NCI-H2196 treated with DMSO at 0.1 percent for 48 hours (cell line): ENCODE data around the gene ARHGEF28.
A peak's percentile ranks its signal among the peaks of the same experiment; 100 is the strongest.

Source experiments
- DNase-seq: peaks from one replicate; lab custom pipeline; 2025; ENCODE audit not compliant: unreplicated experiment; lab: John Stamatoyannopoulos, UW

ARHGEF28 gene

DNA sequence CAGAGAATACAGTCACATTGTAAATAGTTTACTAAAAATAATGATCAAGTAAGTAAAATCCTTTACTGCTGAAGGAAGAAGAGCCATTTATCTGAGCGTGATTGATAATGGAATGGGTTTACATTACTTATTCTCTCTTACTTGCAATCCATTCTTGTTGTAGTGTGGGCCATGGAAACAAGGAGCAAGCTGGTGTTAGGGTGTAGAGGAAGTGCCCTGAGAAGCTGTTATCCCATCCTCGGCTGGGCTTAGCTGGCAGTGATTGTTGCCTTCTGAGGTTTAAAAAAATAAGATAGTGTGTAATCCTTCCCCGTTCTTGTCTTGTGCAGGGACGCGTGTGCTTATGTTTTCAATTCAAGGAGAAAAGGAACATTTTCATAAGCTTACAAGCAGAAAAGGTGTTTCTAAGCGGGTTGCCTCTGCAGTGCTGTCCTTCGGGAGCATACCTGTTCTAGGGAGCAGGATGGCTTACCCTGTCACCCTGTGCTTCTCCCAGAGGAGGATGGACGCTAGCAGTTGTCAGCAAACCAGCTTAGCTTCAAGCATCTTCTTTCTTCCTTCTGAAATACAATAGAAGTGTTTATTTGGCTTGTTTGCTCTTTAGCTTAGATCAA, 188.3 kb downstream of the ARHGEF28 start:
- no peak for DNase-seq

DNA sequence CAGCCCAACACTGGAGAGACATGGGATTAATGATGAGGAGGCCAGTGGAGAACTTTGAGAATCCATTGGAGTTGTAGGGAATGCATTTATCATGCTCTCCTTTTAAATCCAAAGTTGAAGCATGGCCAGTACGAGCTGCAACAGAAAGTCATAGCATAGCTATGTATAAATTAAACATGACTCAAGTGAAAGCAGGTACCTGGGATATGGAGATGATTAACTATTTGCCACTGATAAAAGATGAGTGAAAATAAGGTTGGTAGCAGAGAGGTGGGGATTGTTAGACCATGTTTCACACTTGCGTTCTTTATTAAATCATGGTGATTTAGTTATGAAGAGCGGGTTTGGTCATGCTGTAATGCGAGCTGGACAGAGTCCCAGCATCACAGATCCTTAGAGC, 189.6 kb downstream of the ARHGEF28 start:
- DNase-seq: no peak

DNA sequence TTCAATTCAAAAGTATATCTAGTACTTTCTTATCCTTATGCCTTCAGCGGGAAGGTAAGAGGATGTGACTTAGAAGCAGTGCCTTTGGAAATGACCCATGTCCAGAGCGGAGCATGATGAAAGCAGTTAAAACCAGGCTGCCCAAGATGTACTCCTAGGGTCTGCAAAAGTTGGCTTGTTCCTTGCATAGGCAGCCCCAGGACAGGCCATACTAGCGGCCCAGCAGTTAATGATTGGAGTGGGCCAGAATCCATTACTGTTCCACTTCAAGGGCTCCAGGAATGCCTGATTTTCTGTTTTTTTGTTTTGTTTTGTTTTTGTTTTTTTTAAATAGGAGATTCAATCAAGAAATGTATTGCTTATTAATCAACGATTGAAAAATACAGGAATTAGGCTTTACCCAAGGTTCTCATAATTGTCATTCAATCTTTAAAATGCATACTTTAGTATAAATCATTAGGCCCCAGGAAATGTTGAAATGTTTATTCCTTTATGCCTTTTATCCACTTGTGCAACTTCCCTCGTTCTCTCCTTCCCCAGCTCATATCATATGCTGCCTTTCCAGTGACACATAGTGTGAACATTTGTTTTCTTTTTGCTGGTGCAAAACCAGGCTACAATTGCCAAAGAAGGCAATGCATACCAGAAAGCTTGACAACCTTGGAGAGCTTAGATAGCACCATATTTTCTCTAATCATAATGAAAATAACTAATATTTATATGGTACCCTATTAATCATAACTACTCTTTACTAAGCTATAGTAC, 190.8 kb downstream of the ARHGEF28 start:
- no peak for DNase-seq

DNA sequence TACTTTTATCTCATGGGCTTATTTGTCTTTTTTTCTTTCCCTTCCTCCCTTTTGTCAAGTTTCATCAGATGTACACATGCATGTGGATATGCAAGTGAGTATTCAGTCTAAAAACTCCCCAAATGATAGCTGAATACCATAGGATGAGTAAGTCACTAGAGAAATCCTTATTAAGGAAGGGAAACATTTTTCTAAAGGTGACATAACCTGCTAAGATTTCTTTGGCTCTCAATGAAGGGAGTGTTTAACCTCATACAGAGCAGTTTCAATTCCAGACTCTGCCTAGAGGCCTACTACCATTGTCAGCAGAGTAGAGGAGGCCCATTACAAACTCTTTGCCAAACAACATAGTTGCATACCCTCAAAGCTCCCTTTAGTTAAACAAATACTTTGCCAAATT, 192.4 kb downstream of the ARHGEF28 start:
- DNase-seq: no peak

DNA sequence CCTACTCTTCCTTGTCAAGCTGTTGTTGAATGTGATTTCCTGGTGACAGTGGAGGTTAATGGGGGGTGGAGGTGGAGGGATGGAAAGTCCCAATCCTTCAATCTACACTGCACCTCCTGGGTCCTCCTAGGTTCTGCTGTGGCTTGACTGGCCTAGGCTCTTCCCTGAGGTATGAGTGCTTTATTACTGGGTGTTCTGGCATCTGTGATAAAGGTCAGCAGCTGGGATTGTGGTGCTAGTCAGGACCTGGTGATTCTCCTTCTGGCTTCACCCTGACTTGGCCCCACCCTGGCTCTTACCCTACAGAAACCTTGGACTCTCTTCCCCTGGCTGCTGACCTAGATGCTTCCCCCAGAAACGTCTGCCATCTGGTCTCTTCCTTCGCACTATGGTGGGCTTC, 194.3 kb downstream of the ARHGEF28 start:
- no peak for DNase-seq

DNA sequence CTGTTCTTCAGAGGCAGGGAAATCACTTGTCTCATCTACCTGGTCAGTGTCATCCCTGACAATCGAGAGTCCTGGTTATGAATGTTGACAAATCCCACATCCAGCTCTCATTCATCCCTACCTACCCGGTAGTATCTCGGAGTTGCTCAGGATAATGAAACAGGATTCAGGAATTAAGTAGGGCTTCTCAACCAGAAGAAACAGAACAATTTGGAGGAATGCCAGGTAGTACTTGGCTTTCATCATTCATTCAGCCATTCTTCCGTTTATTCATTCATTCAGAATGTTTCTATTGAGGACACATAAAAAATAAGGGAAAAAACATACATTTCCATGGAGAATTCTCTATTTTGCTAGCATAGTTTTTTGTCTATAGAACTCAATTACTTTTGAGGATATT, 195.0 kb downstream of the ARHGEF28 start:
- DNase-seq: no peak

DNA sequence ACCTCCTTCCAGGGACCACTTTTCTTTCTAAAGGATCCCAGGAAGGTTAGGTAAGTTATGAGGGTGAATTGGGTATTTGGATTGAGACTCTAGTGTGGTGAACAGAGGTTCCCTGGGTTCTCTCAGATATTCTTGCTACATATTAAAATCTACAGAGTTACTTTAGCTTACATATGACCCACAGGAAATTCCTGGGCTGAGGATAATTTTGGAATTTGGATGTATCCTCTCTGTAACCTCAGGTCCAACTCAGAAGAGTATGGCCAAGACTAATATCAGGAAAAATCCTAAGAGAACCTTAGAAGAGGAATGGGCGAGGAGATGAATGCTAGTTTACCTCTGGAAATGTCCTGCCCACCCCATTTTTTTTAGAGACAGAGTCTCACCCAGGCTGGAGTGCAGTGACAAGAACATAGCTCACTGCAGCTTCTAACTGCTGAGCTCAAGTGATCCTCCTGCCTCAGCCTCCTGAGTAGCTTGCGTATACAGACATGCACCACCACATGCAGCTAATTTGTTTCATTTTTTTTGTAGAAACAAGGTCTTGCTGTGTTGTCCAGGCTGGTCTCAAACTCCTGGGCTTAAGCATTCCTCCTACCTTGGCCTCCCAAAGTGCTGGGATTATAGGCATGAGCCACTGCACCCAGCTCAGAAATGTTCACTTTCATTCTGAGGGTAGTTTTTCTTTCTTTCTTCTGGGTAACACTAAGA, 196.4 kb downstream of the ARHGEF28 start:
- no peak for DNase-seq

DNA sequence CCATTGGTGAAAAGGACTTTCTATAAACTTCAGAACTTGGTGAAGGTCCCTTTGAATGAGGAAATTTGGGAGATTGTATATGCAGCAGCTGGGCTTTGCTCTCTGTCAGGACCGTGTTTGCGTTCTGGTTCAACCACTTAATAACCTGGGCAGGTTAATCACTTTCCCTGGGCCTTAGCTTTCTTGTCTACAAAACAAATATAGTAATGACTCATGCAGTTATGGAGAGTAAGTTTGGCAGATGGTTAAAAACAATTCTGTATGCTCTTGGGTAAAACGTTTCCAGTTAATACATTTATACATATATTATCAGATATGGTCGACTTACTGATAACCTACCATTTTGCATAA, 197.0 kb downstream of the ARHGEF28 start:
- DNase-seq: peak; percentile 16

DNA sequence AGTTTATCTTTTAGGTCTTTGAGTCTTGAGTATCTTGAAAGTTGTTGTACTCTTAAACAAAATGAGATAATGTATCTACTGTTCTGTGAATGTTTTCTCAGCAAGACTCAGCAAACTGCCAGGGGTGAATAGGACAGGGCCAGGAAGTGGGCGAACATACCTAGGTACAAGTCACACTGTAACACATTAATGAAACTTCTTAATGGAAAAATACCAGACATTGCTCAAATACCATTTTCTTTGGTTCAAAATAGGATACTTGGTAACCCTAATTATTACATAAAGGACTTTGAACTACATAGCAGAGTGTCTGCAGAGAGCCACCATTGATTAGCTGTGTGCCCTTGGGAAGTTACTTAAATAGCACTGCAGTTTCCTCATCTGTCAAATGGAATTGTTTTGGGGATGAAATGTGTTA, 197.5 kb downstream of the ARHGEF28 start:
- DNase-seq: no peak

DNA sequence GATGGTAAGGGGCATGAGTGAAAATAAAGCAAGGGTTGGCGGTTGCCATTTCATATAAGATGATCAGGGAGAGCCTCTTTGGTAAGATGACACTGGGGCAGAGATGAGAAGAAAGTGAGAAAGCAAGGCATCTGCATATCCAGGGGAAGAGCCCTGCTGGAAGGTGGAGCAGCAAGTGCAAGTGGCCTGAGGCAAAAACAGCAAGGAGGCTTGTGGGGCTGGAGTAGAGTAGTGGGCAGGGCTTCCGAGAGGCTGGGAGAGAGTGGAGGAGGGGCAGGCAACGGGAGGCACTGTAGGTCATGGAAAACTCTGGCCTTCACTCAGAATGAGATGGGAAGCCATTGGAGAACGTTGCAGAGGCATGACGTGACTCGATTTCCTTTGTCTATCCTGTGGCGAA, 199.2 kb downstream of the ARHGEF28 start:
- DNase-seq: no peak

DNA sequence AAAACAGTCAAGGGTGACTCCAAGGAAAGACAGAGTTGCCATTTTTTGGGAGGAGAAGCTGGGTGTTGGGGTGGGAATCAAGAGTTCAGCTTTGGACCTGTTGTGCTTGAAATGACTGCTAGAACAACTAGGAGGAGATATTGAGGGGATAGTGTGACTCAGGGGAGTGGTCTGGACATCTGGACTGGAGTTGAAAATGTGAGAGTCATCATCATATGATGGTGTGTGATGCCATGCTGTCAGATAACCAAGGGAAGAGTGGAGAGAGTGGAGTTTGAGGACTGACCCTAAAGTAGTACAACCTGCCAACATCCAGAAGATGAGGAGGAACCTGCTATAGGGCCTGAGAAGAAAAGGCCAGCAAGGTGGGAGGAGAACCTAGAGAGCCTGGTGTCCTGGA, 199.7 kb downstream of the ARHGEF28 start:
- DNase-seq: no peak

DNA sequence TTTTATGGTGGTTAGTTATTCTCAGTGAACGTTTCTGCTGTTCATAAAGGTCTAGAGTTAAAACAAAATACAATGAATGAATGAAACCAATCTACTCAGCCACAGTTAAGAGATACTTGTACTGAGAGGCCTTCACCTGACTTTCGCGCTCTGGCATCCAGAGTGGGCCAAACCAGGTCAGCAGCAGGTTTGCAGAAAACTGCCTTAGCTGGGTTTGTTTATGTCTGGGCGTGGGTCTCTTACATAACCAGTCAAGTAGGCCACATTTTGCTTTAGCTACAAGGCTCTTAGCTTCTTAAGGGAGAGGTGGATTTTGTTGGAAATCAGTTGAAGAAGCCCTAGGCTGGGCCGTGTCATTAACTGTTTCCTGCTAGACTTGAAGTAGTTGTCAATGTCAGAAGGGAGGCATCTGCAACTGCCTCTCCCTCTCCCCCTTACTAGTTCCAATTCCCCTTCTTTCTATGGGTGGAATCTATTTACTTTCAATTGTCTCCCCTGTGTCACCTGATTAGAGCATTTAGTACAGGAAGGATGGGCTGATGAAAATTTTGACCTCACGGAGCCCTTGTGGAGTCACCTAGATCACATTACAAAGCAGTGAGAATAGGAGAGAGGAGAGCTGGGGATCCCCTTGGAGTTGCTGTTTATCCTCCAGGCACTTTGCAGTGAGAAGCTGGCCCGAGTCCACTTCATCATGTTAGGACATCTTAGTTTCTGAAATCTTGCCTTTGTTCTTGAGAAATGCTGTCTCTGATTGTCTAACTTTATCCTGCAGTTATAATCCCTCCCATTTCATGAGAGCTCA, 200.5 kb downstream of the ARHGEF28 start:
- peak; percentile 14 for DNase-seq

DNA sequence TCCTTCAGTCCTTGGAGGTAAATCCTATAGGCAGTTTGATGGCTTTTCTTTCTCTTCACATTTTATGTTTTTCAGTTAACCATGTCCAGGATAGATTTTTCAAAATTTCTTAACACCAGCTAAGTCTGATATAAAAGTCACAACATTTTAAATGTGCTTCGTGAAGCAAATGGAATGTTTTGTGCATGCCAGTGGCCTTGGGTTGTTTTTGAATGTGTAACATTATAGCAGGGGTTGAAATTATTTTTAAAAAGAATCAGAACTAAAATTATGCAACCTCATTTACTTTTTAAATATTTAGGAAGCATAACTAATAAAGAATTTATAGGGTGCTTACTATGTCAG, 201.1 kb downstream of the ARHGEF28 start:
- DNase-seq: no peak

DNA sequence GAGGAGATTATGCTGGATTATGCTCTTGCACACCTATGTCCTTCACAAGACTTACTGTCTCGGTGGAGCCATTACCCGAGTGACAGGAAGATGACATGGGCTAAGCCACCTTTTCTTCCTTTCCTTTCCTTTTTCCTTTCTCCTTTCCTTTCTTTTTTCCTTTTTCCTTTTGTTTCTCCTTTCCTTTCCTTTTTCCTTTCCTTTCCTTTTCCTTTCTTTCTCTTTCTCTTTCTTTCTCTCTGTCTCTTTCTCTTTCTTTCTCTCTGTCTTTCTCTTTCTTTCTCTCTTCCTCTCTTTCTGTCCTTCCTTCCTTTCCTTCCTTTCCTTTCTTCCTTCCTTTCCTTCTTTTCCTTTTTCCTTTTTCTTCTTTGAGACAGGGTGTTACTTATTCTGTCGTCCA, 202.5 kb downstream of the ARHGEF28 start:
- no peak for DNase-seq

DNA sequence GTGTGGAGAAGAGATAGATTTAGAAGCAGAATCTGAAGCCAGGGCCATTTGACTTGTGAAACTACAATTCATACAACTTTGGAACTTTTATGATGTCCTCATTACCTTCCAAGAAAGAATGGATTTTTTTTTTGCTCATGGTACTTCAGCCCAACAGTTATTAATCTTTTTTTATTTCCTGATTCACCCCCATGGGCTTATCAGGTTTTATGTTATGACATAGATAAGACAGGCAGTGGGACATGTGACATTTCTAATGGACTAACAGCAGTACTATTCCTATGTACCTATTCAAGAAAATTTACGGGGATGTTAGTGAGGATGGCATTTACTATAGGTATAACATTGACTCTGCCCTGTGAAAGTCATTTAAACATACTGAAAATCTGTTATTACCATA, 204.7 kb downstream of the ARHGEF28 start:
- no peak for DNase-seq

DNA sequence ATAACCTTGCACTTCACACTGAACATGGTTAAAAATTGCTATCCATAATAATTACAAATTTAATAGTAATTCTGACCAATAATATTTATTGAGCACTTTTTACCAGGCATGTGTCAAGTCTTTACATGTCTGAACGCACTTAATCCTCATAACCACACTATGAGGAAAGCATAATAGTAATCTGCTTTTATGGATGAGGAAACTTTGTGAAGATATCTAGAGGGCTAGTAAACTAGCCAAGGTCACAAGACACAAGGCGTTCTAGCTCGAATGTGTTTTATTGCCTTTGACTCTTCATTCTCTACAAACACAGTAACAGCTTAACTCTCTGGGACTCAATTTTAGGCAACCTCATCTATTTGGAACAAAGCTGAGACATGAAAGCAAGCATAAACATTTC, 205.1 kb downstream of the ARHGEF28 start:
- no peak for DNase-seq

DNA sequence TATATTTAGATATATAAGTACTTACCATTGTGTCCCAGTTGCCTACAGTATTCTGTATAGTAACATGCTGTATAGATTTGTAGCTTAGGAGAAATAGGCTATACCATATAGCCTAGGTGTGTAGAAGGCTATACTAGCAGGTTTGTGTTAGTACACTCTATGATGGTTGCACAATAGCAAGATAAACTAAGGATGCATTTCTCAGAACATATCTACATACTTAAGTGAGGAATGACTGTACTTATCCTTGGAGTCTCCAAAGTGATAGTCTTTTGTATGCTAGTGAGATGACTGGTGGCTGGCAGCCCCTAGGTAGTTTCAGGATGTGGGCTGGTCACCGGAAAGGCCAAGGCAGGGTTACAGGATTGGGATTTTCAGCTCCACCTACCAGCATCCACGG, 208.7 kb downstream of the ARHGEF28 start:
- DNase-seq: no peak

DNA sequence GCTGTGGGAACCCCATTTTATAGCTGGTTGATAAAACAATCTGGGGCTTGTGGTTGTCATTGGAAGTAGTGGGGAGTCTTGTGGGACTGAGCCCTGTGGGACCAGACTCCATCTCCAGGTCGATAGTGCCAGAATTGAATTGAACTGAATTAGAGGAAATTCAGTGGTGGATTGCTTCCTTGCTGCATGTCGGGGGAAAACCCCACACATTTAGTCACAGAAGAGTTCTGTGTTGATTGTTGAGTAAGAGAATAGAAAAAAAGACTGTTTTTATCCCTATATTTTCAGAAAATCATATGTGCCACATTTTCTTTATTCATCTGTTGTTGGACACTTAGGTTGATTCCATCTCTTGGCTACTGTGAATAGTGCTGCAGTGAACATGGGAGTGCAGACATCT, 209.7 kb downstream of the ARHGEF28 start:
- DNase-seq: no peak

DNA sequence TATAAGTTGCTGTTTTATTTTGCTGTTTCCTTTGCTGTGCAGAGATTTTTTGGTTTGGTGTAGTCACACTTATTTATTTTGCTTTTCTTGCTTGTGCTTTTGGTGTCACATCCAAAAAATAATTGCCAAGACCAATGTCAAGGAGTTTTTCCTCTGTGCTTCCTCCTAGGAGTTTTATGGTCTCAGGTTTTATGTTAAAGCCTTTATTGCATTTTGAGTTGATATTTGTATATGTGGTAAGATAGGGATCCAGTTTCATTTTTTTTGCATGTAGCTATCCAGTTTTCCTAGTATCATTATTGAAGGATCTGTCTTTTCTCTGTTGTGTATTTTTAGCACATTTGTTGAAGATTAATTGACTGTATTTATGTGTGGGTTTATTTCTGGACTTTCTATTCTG, 210.6 kb downstream of the ARHGEF28 start:
- DNase-seq: no peak

DNA sequence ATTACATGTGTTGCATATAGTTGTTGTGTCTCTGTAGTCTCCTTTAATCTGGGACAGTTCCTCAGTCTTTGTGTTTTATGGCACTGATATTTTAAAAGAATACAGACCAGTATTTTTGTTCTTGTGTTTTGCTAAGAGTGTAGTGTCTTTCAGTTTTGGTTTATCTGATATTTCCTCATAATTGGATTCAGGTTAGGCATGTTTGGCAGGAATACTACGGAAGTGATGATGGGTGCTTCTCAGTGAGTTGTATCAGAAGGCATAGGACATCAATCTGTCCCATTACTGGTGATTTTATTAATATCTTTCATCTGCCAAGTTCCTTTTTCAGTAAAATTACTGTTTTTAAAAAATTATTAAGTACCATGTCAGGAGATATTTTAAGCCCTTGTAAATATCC, 212.9 kb downstream of the ARHGEF28 start:
- DNase-seq: no peak

DNA sequence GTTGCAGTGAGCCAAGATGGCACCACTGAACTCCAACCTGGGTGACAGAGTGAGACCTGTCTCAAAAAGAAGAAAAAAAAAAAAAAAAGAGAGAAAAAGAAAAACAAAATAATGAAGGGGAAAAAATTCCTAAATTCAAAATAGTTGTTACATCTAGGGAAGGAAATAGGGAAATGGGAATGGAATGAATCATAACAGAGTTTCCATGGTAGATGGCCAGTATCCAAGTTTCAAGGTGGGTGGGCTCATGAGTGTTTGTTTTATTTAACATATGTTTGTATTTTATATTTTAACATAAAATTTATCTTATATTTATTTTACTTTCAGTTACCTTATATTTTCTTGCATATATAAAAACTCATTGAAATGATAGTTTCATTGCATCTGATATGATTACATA, 215.6 kb downstream of the ARHGEF28 start:
- DNase-seq: no peak

DNA sequence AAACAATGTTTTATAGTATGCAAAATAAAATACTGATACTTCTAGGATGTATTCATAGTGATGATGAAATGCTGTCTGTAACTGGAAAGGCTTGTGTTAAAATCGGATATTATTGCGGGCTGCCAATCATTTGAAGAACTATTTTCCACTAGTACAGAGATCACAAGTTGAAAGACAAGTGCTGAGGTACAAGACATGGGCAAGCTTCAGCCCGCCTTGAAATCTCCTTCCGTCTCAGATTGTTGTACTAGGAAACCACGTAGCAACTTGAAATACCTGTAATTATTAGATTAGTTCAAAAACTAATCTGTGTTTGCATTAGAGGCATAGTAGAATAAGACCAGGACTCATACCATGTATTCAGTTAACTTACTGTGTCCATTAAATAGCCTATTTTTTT, 218.2 kb downstream of the ARHGEF28 start:
- DNase-seq: no peak
